ENCODE results near the gene ALX3. TPM values are rescaled to one million over a fixed set of nuclear protein-coding genes. Genes with fewer than 3 reads are reported as not detected.

Gene ALX3
- polyA plus RNA-seq, 4 donors, result 0.09 TPM; not detected in 3

DNA sequence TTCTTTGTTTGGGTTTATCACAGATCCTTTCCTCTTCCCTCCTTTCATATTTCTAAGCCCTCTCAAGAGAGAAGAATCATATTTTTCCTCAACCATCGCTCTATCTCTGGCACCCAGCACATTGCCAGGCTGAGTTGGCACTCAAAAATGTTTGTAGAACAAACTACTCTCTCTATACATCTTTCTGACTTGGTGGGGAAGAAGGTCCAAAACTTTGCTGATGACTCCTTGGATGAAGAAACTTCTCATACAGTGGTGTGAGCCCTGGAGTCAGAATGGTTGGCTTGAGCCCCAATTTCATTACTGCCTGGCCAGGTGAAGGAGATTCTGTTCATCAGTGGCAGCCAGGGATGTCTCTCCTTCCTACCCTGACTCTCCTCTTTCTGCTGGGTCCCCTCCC is 11.9 kb downstream of the ALX3 start:
- Histone ChIP-seq H3K4me3 (ENCODE audit: low read depth in 1 of 3, low read length in 3 of 3) (no peak overlapping the region), H3K4me1 (ENCODE audit: control insufficient read depth in 3 of 3, insufficient read depth in 2 of 3, low read depth in 1 of 3, low read length in 2 of 3) (peaks cover 0 to 2% (median 0%) of the 10 kb centered on the region in 3 donors), H3K9me3 (ENCODE audit: control insufficient read depth in 2 of 2, insufficient read depth in 1 of 2, low read depth in 1 of 2, low read length in 1 of 2) (no peaks in the 10 kb centered on the region), H3K27ac (ENCODE audit: low read depth in 1 of 3, low read length in 2 of 3) (no peak overlapping the region), H3K36me3 (ENCODE audit: control insufficient read depth in 3 of 3, insufficient read depth in 2 of 3, low read depth in 1 of 3, low read length in 3 of 3) (peaks cover 5 to 81% (median 10%) of the 10 kb centered on the region in 3 donors), H3K27me3 (ENCODE audit: control insufficient read depth in 3 of 3, insufficient read depth in 3 of 3, low read length in 3 of 3) (no peaks in the 10 kb centered on the region)
- WGBS, 3 donors, result 78 to 100% (median 82%) methylated on average over 1 of the region's 1 CpG
- FAIRE-seq (no peak), DNase-seq (no peak)

DNA sequence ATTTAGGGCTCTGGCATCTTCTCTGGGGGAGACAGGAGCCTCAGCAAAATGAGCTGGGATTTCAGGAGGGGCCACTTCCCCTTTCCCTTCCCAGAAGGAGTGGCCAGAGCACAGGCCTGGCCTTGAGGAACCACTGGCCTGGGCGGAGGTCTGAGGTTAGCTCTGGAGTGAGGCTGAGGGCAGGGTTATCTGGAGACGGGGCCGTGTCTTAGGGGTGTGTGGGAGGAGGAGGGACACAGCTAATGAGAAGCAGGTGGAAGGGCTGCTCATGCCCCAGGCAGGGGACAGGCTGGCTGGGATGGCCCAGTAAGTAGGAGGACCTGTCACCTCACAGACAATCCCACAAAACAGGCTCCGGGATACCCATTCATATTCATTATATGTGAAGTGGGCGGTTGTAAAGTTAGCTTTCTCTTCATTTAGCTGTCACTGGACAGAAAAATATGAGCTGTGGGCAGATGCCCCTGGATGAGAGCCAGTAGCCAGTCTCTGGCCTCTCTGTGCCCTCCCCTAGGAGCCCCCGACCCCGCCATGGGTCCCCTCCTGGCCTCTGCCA is 12.4 kb downstream of the ALX3 start:
- Histone ChIP-seq H3K27me3 (ENCODE audit: control insufficient read depth in 3 of 3, insufficient read depth in 3 of 3, low read length in 3 of 3) (no peaks in the 10 kb centered on the region), H3K9me3 (ENCODE audit: control insufficient read depth in 2 of 2, insufficient read depth in 1 of 2, low read depth in 1 of 2, low read length in 1 of 2) (no peaks in the 10 kb centered on the region), H3K4me3 (ENCODE audit: low read depth in 1 of 3, low read length in 3 of 3) (no peak overlapping the region), H3K27ac (ENCODE audit: low read depth in 1 of 3, low read length in 2 of 3) (no peak overlapping the region), H3K36me3 (ENCODE audit: control insufficient read depth in 3 of 3, insufficient read depth in 2 of 3, low read depth in 1 of 3, low read length in 3 of 3) (peaks cover 7 to 85% (median 10%) of the 10 kb centered on the region in 3 donors), H3K4me1 (ENCODE audit: control insufficient read depth in 3 of 3, insufficient read depth in 2 of 3, low read depth in 1 of 3, low read length in 2 of 3) (peaks cover 0 to 2% (median 0%) of the 10 kb centered on the region in 3 donors)
- no peak for FAIRE-seq
- no peak for DNase-seq
- 75 to 89% (median 87%) methylated on average over 7 of the region's 7 CpGs for WGBS, 3 donors

DNA sequence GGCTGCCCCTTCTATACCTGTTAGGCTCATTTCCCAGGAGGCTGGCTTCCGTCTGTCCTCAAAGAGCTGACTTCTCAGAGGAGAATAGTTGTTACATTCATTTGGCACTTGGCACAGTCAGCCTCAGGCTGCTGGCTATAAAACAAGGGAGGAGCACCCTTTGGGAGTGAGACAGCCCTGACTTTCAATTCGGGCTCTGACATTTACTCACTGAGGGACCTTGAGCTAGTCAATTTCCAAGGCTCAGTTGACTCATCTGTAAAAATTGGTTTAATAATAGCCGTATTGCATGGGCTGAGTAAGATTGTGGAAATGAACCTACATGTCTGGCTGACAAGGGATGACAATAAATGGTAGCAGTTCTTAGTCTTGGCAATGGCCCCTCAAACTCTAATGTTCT is 13.7 kb downstream of the ALX3 start:
- Histone ChIP-seq H3K27me3 (ENCODE audit: control insufficient read depth in 3 of 3, insufficient read depth in 3 of 3, low read length in 3 of 3) (no peaks in the 10 kb centered on the region), H3K36me3 (ENCODE audit: control insufficient read depth in 3 of 3, insufficient read depth in 2 of 3, low read depth in 1 of 3, low read length in 3 of 3) (peaks cover 10 to 91% (median 19%) of the 10 kb centered on the region in 3 donors), H3K4me3 (ENCODE audit: low read depth in 1 of 3, low read length in 3 of 3) (no peak overlapping the region), H3K4me1 (ENCODE audit: control insufficient read depth in 3 of 3, insufficient read depth in 2 of 3, low read depth in 1 of 3, low read length in 2 of 3) (peaks cover 0 to 2% (median 0%) of the 10 kb centered on the region in 3 donors), H3K9me3 (ENCODE audit: control insufficient read depth in 2 of 2, insufficient read depth in 1 of 2, low read depth in 1 of 2, low read length in 1 of 2) (no peaks in the 10 kb centered on the region), H3K27ac (ENCODE audit: low read depth in 1 of 3, low read length in 2 of 3) (peak overlapping the region in 1 of 3 donors; percentile 27)
- peak in 1 of 2 donors; percentile 70 for DNase-seq
- 18 to 51% (median 36%) methylated on average over 3 of the region's 3 CpGs for WGBS, 3 donors
- no peak for FAIRE-seq

DNA sequence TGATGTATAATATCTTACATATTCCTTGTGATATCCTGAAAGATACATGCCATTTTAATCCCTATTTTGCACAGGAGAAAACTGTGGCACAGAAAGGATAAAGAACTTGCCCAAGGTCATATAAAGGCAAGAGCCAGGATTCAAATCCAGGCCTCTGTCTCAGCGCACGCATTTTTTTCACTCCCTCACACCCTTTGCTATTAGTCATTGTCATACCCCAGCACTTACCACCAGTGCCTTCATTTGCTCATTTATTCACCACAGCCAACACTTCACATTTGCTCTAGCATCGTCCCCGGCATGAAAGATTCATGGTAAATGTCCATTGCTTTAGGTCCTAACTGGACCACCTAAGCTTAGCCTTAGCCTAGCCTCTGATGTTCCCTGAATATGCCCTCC is 14.2 kb downstream of the ALX3 start:
- Histone ChIP-seq H3K27ac (ENCODE audit: low read depth in 1 of 3, low read length in 2 of 3) (peak overlapping the region in 1 of 3 donors; percentile 27), H3K4me1 (ENCODE audit: control insufficient read depth in 3 of 3, insufficient read depth in 2 of 3, low read depth in 1 of 3, low read length in 2 of 3) (peaks cover 0 to 2% (median 0%) of the 10 kb centered on the region in 3 donors), H3K9me3 (ENCODE audit: control insufficient read depth in 2 of 2, insufficient read depth in 1 of 2, low read depth in 1 of 2, low read length in 1 of 2) (no peaks in the 10 kb centered on the region), H3K4me3 (ENCODE audit: low read depth in 1 of 3, low read length in 3 of 3) (no peak overlapping the region), H3K27me3 (ENCODE audit: control insufficient read depth in 3 of 3, insufficient read depth in 3 of 3, low read length in 3 of 3) (no peaks in the 10 kb centered on the region), H3K36me3 (ENCODE audit: control insufficient read depth in 3 of 3, insufficient read depth in 2 of 3, low read depth in 1 of 3, low read length in 3 of 3) (peaks cover 12 to 90% (median 21%) of the 10 kb centered on the region in 3 donors)
- DNase-seq (no peak), FAIRE-seq (no peak)
- 58 to 85% (median 80%) methylated on average over 4 of the region's 4 CpGs for WGBS, 3 donors

DNA sequence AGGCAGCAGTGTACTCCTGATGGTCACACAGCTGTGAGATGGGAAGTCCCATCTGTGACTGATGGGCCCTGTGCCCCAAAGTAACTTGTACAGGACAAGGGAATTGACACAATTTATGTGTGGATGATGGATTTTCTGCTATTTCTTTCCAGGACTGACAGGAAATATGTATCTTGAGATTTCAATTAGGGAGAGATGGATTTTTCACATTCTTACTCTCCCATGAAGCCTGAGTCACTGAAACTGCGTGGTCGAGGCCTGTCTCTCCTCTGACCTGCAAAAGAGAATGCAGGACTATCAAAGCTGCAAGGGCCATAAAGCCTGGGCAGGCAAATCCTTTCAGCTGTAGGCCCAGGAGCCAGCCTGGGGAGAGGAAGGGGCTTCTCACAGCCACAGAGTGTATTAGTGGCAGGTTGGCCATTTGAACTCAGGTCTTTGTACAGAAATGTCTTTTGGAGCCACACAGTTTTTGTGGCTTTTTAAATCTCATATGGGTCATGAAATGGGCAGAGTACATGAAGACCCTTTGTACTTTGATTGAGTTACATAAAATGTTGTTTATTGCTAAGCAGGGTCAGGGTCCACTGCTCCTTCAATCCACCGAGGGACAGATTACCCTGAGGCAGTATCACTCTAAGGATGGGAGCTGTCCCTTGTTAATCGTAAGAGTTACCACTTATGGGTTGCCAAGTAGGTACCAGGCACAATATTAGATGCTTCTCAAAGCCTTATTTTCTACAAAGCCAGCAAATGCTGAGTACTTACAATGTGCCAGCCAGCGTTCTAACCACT is 14.8 kb downstream of the ALX3 start:
- Histone ChIP-seq H3K4me3 (ENCODE audit: low read depth in 1 of 3, low read length in 3 of 3) (no peak overlapping the region), H3K4me1 (ENCODE audit: control insufficient read depth in 3 of 3, insufficient read depth in 2 of 3, low read depth in 1 of 3, low read length in 2 of 3) (peaks cover 0 to 2% (median 0%) of the 10 kb centered on the region in 3 donors), H3K36me3 (ENCODE audit: control insufficient read depth in 3 of 3, insufficient read depth in 2 of 3, low read depth in 1 of 3, low read length in 3 of 3) (peaks cover 12 to 88% (median 21%) of the 10 kb centered on the region in 3 donors), H3K27ac (ENCODE audit: low read depth in 1 of 3, low read length in 2 of 3) (peak overlapping the region in 1 of 3 donors; percentile 60), H3K9me3 (ENCODE audit: control insufficient read depth in 2 of 2, insufficient read depth in 1 of 2, low read depth in 1 of 2, low read length in 1 of 2) (no peaks in the 10 kb centered on the region), H3K27me3 (ENCODE audit: control insufficient read depth in 3 of 3, insufficient read depth in 3 of 3, low read length in 3 of 3) (no peaks in the 10 kb centered on the region)
- FAIRE-seq (no peak), DNase-seq (peak in 1 of 2 donors; percentile 58)
- WGBS, 3 donors, result 25 to 70% (median 47%) methylated on average over 5 of the region's 5 CpGs

DNA sequence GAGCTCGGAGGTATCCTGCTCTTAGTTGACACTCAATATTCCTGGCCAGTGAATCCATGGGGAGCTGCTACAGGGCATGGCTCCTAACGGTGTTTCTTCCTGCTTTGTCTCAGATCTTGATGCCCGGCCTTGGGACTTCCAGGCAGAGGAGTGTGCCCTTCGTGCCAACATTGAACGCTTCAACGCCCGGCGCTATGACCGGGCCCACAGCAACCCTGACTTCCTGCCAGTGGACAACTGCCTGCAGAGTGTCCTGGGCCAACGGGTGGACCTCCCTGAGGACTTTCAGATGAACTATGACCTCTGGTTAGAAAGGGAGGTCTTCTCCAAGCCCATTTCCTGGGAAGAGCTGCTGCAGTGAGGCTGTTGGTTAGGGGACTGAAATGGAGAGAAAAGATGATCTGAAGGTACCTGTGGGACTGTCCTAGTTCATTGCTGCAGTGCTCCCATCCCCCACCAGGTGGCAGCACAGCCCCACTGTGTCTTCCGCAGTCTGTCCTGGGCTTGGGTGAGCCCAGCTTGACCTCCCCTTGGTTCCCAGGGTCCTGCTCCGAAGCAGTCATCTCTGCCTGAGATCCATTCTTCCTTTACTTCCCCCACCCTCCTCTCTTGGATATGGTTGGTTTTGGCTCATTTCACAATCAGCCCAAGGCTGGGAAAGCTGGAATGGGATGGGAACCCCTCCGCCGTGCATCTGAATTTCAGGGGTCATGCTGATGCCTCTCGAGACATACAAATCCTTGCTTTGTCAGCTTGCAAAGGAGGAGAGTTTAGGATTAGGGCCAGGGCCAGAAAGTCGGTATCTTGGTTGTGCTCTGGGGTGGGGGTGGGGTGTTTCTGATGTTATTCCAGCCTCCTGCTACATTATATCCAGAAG is 16.7 kb downstream of the ALX3 start:
- H3K9me3 ChIP-seq (ENCODE audit: control insufficient read depth in 2 of 2, insufficient read depth in 1 of 2, low read depth in 1 of 2, low read length in 1 of 2), result no peaks in the 10 kb centered on the region
- WGBS, 3 donors, result 65 to 70% (median 65%) methylated on average over 16 of the region's 16 CpGs
- FAIRE-seq (no peak), DNase-seq (peak; percentile 59 to 60)
- no peak overlapping the region for H3K27ac ChIP-seq (ENCODE audit: low read depth in 1 of 3, low read length in 2 of 3)
- no peaks in the 10 kb centered on the region for H3K27me3 ChIP-seq (ENCODE audit: control insufficient read depth in 3 of 3, insufficient read depth in 3 of 3, low read length in 3 of 3)
- peaks cover 0 to 11% (median 4%) of the 10 kb centered on the region in 3 donors for H3K4me1 ChIP-seq (ENCODE audit: control insufficient read depth in 3 of 3, insufficient read depth in 2 of 3, low read depth in 1 of 3, low read length in 2 of 3)
- peaks cover 12 to 91% (median 24%) of the 10 kb centered on the region in 3 donors for H3K36me3 ChIP-seq (ENCODE audit: control insufficient read depth in 3 of 3, insufficient read depth in 2 of 3, low read depth in 1 of 3, low read length in 3 of 3)
- no peak overlapping the region for H3K4me3 ChIP-seq (ENCODE audit: low read depth in 1 of 3, low read length in 3 of 3)

DNA sequence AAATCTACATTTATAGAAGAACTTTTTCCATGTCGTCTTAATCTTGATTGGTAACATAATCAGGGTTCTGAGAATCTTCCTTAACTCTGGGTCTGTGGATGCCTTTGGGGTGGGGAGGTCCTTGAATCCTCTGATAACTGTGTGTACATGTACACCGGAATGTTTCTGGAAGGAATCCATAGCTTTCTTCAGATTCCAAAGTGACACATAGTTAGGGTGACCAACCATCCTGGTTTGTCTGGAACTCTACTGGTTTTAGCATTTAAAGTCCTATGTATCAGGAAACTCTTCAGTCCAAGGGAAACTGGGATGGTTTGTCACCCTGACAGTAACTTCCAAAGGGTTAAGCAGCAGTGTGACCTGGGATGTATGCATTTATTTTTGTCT is 19.2 kb downstream of the ALX3 start:
- no peak for FAIRE-seq

More for the DNA sequence above, 19.2 kb downstream of the ALX3 start:
- Histone ChIP-seq H3K27me3 (ENCODE audit: control insufficient read depth in 3 of 3, insufficient read depth in 3 of 3, low read length in 3 of 3) (no peaks in the 10 kb centered on the region), H3K27ac (ENCODE audit: low read depth in 1 of 3, low read length in 2 of 3) (no peak overlapping the region), H3K36me3 (ENCODE audit: control insufficient read depth in 3 of 3, insufficient read depth in 2 of 3, low read depth in 1 of 3, low read length in 3 of 3) (peaks cover 16 to 89% (median 33%) of the 10 kb centered on the region in 3 donors), H3K9me3 (ENCODE audit: control insufficient read depth in 2 of 2, insufficient read depth in 1 of 2, low read depth in 1 of 2, low read length in 1 of 2) (no peaks in the 10 kb centered on the region), H3K4me3 (ENCODE audit: low read depth in 1 of 3, low read length in 3 of 3) (no peak overlapping the region), H3K4me1 (ENCODE audit: control insufficient read depth in 3 of 3, insufficient read depth in 2 of 3, low read depth in 1 of 3, low read length in 2 of 3) (peaks cover 2 to 12% (median 7%) of the 10 kb centered on the region in 3 donors)
- DNase-seq, result no peak
- 46 to 68% (median 64%) methylated on average over 2 of the region's 2 CpGs for WGBS, 3 donors
